ENCODE measurements around the gene ZNRF1. TPM values are rescaled to one million over a fixed set of nuclear protein-coding genes. Genes with fewer than 3 reads are reported as not detected.

The ZNRF1 gene
- total RNA-seq, 1 experiment from 2014 or later = 5.9 TPM

DNA sequence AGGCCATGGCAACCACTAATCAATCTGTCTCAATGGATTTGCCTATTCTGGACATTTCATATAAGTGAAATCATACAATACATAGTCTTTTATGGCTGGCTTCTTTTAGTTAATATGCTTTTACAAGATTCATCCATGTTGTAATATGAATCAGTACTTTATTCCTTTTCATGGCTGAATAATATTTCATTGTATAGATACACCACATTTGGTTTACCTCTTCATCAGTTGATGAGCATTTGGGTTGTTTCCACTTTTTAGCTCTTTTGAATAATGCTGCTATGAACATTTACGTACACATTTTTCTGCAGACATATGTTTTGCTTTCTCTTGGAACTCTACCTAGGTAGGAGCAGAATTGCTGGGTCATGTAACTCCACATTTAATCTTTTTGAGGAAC lies 2.8 kb upstream of the ZNRF1 start:
- Histone ChIP-seq H3K27me3 (ENCODE audit: low read length) (no peaks in the 10 kb centered on the region), H3K4me1 (ENCODE audit: low read length) (peaks cover 17% of the 10 kb centered on the region), H3K79me2 (ENCODE audit: low read length) (no peaks in the 10 kb centered on the region), H3K9me2 (replicated peaks; ENCODE audit: insufficient read depth, low read length) (no peaks in the 10 kb centered on the region), H4K20me1 (ENCODE audit: insufficient read depth, low read depth, low read length) (0 out of 2 replicates have a peak, but pooled peaks cover 6% of the 10 kb centered on the region), H3K4me3 (ENCODE audit: low read length) (no peak overlapping the region), H3K9me3 (ENCODE audit: low read length) (no peaks in the 10 kb centered on the region), H2AFZ (ENCODE audit: low read length) (no peak overlapping the region), H3K27ac (ENCODE audit: low read length) (no peak overlapping the region), H3K4me2 (ENCODE audit: low read depth, low read length, poor library complexity, severe bottlenecking) (no peak overlapping the region), H3K9ac (ENCODE audit: low read length) (no peak overlapping the region), H3K36me3 (ENCODE audit: insufficient read depth, low read length) (no peaks in the 10 kb centered on the region)
- no peak for DNase-seq

DNA sequence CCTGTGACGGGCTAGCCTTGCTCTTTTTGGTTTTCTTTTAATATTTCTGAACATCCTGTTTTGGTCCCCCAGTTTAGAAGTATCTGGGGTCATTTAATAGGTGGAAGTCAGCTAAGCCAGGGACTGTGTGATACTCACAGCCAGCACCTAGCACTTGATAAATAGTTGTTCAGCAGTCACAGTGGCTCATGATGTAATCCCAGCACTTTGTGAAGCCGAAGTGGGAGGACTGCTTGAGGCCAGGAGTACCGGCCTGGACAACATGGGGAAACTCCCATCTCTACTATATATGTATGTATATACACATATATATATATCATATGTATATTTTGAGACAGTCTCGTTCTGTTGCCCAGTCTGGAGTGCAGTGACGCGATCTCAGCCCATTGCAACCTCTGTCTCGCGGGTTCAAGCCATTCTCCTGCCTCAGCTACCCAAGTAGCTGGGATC lies 1.8 kb upstream of the ZNRF1 start:
- Histone ChIP-seq H2AFZ (ENCODE audit: low read length) (no peak overlapping the region), H3K27ac (ENCODE audit: low read length) (no peak overlapping the region), H3K9me3 (ENCODE audit: low read length) (no peaks in the 10 kb centered on the region), H4K20me1 (ENCODE audit: insufficient read depth, low read depth, low read length) (peaks cover 6% of the 10 kb centered on the region; the same call in 1 of the 2 replicates), H3K4me3 (ENCODE audit: low read length) (no peak overlapping the region), H3K36me3 (ENCODE audit: insufficient read depth, low read length) (no peaks in the 10 kb centered on the region), H3K9ac (ENCODE audit: low read length) (no peak overlapping the region), H3K27me3 (ENCODE audit: low read length) (no peaks in the 10 kb centered on the region), H3K79me2 (ENCODE audit: low read length) (no peaks in the 10 kb centered on the region), H3K4me1 (ENCODE audit: low read length) (peaks cover 17% of the 10 kb centered on the region), H3K9me2 (replicated peaks; ENCODE audit: insufficient read depth, low read length) (no peaks in the 10 kb centered on the region), H3K4me2 (ENCODE audit: low read depth, low read length, poor library complexity, severe bottlenecking) (no peak overlapping the region)
- no peak for DNase-seq

DNA sequence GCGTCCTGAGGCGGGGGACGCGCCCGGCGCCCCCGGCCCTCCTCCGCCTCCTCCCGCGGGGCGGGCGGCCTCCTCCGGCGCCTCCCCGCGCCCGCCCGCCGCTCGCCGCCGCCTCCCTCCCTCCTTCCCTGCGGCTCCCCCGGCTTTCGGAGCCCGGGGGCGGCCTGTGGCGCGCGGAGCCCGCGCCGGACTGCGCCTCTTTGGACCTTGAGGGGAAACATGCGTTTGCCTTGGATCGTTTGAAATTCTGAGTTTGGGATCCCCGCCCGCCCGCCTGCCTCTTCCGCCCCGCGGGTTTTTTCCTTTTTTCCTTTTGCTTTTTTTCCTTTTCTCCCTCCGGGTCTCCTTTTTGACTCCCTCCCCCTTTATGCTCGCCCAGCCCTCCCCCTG lies 390 bp downstream of the ZNRF1 start:
- Histone ChIP-seq H3K4me3 (ENCODE audit: low read length) (peak overlapping the region; percentile 69), H3K79me2 (ENCODE audit: low read length) (no peaks in the 10 kb centered on the region), H3K9me3 (ENCODE audit: low read length) (no peaks in the 10 kb centered on the region), H3K4me2 (ENCODE audit: low read depth, low read length, poor library complexity, severe bottlenecking) (peak overlapping the region; percentile 67), H4K20me1 (ENCODE audit: insufficient read depth, low read depth, low read length) (peaks cover 6% of the 10 kb centered on the region; the same call in 1 of the 2 replicates), H3K4me1 (ENCODE audit: low read length) (peaks cover 17% of the 10 kb centered on the region), H3K27ac (ENCODE audit: low read length) (no peak overlapping the region), H3K9ac (ENCODE audit: low read length) (peak overlapping the region; percentile 70), H3K36me3 (ENCODE audit: insufficient read depth, low read length) (no peaks in the 10 kb centered on the region), H3K9me2 (replicated peaks; ENCODE audit: insufficient read depth, low read length) (no peaks in the 10 kb centered on the region), H3K27me3 (ENCODE audit: low read length) (no peaks in the 10 kb centered on the region), H2AFZ (ENCODE audit: low read length) (no peak overlapping the region)
- no peak for DNase-seq

DNA sequence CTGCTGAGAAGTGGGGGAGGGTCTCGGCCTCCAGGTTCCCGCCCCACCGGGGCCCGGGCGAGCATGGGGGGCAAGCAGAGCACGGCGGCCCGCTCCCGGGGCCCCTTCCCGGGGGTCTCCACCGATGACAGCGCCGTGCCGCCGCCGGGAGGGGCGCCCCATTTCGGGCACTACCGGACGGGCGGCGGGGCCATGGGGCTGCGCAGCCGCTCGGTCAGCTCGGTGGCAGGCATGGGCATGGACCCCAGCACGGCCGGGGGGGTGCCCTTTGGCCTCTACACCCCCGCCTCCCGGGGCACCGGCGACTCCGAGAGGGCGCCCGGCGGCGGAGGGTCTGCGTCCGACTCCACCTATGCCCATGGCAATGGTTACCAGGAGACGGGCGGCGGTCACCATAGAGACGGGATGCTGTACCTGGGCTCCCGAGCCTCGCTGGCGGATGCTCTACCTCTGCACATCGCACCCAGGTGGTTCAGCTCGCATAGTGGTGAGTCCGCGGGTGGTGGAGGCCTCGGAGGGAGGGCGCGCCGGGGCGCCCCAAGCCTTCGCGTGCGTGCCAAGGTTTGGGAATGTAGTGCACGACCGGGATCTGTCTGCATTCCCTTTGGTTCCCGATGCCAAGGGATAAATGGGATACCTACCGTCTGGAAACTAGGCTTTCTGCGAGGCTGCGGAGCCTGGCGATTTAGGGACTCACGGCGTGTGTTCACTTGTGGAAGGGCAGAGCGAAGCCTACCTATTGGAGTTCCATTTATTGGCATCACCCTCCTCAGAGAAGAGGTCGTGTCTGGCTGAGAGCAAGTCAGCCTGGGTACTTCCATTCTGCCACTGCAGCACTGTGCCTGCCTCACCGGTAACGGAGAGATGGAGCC lies 1.0 kb downstream of the ZNRF1 start:
- no peak for DNase-seq

DNA sequence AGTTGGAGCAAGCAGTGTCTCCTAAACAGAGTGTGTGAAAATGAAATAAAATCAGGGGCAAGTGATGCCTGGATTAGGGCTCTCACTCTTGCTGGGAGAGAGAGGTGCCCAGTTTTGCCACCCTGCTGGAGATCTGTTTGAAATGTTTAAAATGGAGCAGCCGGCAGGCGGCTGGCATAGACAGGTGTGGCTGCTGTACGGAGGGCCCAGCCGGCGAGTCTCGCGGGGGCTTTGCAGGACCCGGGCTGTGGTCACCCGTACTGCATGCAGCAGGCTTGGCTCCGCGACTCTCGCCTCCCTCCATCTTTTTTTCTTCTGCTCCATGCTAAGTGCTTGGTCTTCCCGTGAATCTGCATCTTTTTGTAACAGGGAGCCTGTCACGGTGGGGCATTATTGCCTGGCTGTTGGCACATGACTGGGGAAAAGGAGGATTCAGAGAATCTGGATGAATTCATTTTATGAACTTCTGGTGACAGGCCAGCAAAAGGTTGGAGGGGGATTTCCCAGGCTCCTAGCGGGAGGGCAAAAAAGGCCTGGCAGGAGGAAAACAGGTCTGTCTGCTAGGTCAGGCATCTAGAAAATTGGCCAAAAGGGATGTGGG lies 1.8 kb downstream of the ZNRF1 start:
- DNase-seq = no peak
- Histone ChIP-seq H3K9ac (ENCODE audit: low read length) (no peak overlapping the region), H2AFZ (ENCODE audit: low read length) (no peak overlapping the region), H3K4me1 (ENCODE audit: low read length) (peaks cover 17% of the 10 kb centered on the region), H3K27me3 (ENCODE audit: low read length) (no peaks in the 10 kb centered on the region), H3K4me3 (ENCODE audit: low read length) (no peak overlapping the region), H3K9me3 (ENCODE audit: low read length) (no peaks in the 10 kb centered on the region), H3K9me2 (replicated peaks; ENCODE audit: insufficient read depth, low read length) (no peaks in the 10 kb centered on the region), H3K4me2 (ENCODE audit: low read depth, low read length, poor library complexity, severe bottlenecking) (peak overlapping the region; percentile 67), H3K79me2 (ENCODE audit: low read length) (no peaks in the 10 kb centered on the region), H3K27ac (ENCODE audit: low read length) (no peak overlapping the region), H3K36me3 (ENCODE audit: insufficient read depth, low read length) (no peaks in the 10 kb centered on the region), H4K20me1 (ENCODE audit: insufficient read depth, low read depth, low read length) (peaks cover 6% of the 10 kb centered on the region; the same call in 1 of the 2 replicates)

More for the DNA sequence above, 1.0 kb downstream of the ZNRF1 start:
- H3K4me3 ChIP-seq (ENCODE audit: low read length) = peak overlapping the region; percentile 69
- H3K9me3 ChIP-seq (ENCODE audit: low read length) = no peaks in the 10 kb centered on the region
- peak overlapping the region; percentile 67 for H3K4me2 ChIP-seq (ENCODE audit: low read depth, low read length, poor library complexity, severe bottlenecking)
- H4K20me1 ChIP-seq (ENCODE audit: insufficient read depth, low read depth, low read length) = peaks cover 6% of the 10 kb centered on the region; the same call in 1 of the 2 replicates
- H3K79me2 ChIP-seq (ENCODE audit: low read length) = no peaks in the 10 kb centered on the region
- no peak overlapping the region for H2AFZ ChIP-seq (ENCODE audit: low read length)
- H3K27ac ChIP-seq (ENCODE audit: low read length) = no peak overlapping the region
- H3K27me3 ChIP-seq (ENCODE audit: low read length) = no peaks in the 10 kb centered on the region
- H3K9ac ChIP-seq (ENCODE audit: low read length) = peak overlapping the region; percentile 70
- H3K36me3 ChIP-seq (ENCODE audit: insufficient read depth, low read length) = no peaks in the 10 kb centered on the region
- H3K4me1 ChIP-seq (ENCODE audit: low read length) = peaks cover 17% of the 10 kb centered on the region
- H3K9me2 ChIP-seq (replicated peaks; ENCODE audit: insufficient read depth, low read length) = no peaks in the 10 kb centered on the region

DNA sequence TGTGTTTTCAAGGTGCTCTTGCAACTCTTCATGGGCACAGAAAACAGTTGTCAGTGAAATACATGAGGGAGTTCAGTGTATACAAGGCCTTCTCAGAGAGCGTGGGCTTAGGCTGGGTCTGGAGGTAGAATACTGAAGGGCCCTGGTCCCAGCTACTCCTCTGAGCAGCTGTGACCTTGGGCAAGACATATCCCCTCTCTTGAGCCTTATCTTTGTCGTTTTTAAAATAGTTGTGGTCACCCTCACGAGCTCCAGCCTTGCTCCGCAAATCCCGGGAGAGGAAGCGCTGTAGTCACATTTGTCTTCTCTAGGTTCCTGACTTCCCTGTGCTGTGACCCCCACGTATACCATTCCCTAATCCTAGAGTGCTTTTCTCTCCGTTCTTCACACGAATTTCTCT lies 3.6 kb downstream of the ZNRF1 start:
- Histone ChIP-seq H3K79me2 (ENCODE audit: low read length) (no peaks in the 10 kb centered on the region), H4K20me1 (ENCODE audit: insufficient read depth, low read depth, low read length) (peaks cover 6% of the 10 kb centered on the region; the same call in 1 of the 2 replicates), H2AFZ (ENCODE audit: low read length) (no peak overlapping the region), H3K27ac (ENCODE audit: low read length) (no peak overlapping the region), H3K9me2 (replicated peaks; ENCODE audit: insufficient read depth, low read length) (no peaks in the 10 kb centered on the region), H3K9ac (ENCODE audit: low read length) (no peak overlapping the region), H3K4me2 (ENCODE audit: low read depth, low read length, poor library complexity, severe bottlenecking) (no peak overlapping the region), H3K9me3 (ENCODE audit: low read length) (no peaks in the 10 kb centered on the region), H3K4me1 (ENCODE audit: low read length) (peaks cover 17% of the 10 kb centered on the region), H3K27me3 (ENCODE audit: low read length) (no peaks in the 10 kb centered on the region), H3K4me3 (ENCODE audit: low read length) (no peak overlapping the region), H3K36me3 (ENCODE audit: insufficient read depth, low read length) (no peaks in the 10 kb centered on the region)
- DNase-seq = no peak

DNA sequence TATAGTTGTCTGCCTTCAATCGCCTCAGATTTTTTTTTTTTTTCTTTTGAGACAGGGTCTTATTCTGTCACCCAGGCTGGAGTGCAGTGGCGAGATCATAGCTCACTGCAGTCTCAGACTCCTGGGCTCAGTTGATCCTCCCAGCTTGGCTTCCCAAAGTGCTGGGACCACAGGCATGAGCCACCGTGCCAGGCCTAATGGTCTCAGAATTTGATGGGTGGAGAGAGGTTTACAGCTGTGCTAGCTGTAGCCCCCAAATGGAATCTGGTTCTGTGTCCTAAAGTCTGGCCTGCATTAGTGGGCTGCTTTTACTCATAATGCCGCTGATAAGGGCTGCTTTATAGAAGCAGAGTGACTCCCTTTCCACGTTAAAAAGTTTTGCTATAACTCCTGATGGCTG lies 5.1 kb downstream of the ZNRF1 start:
- Histone ChIP-seq H3K27me3 (ENCODE audit: low read length) (no peaks in the 10 kb centered on the region), H3K4me1 (ENCODE audit: low read length) (peaks cover 10% of the 10 kb centered on the region), H3K4me2 (ENCODE audit: low read depth, low read length, poor library complexity, severe bottlenecking) (no peak overlapping the region), H3K9me2 (replicated peaks; ENCODE audit: insufficient read depth, low read length) (no peaks in the 10 kb centered on the region), H3K36me3 (ENCODE audit: insufficient read depth, low read length) (no peaks in the 10 kb centered on the region), H3K9me3 (ENCODE audit: low read length) (no peaks in the 10 kb centered on the region), H2AFZ (ENCODE audit: low read length) (no peak overlapping the region), H3K9ac (ENCODE audit: low read length) (no peak overlapping the region), H3K79me2 (ENCODE audit: low read length) (no peaks in the 10 kb centered on the region), H3K4me3 (ENCODE audit: low read length) (no peak overlapping the region), H4K20me1 (ENCODE audit: insufficient read depth, low read depth, low read length) (peaks cover 6% of the 10 kb centered on the region; the same call in 1 of the 2 replicates), H3K27ac (ENCODE audit: low read length) (no peak overlapping the region)
- DNase-seq = no peak

DNA sequence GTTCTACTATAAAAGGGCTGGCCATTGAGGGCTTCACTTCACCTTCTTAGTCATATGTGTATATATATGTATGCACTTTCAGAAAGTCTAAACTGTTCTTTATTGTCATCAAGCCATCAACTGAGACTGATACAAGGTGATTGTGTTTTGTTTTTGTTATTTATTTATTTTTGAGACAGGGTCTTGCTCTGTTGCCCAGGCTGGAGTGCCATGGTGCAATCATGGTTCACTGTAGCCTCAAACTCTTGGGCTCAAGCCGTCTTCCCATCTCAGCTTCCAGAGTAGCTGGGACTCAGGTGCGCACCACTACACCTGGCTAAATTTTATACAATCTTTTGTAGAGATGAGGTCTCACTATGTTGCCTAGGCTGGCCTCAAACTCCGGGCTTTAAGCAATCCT lies 5.6 kb downstream of the ZNRF1 start:
- Histone ChIP-seq H3K36me3 (ENCODE audit: insufficient read depth, low read length) (no peaks in the 10 kb centered on the region), H3K27me3 (ENCODE audit: low read length) (no peaks in the 10 kb centered on the region), H3K4me2 (ENCODE audit: low read depth, low read length, poor library complexity, severe bottlenecking) (no peak overlapping the region), H3K4me3 (ENCODE audit: low read length) (no peak overlapping the region), H3K9me3 (ENCODE audit: low read length) (no peaks in the 10 kb centered on the region), H3K9me2 (replicated peaks; ENCODE audit: insufficient read depth, low read length) (no peaks in the 10 kb centered on the region), H3K27ac (ENCODE audit: low read length) (no peak overlapping the region), H3K9ac (ENCODE audit: low read length) (no peak overlapping the region), H2AFZ (ENCODE audit: low read length) (no peak overlapping the region), H3K79me2 (ENCODE audit: low read length) (no peaks in the 10 kb centered on the region), H3K4me1 (ENCODE audit: low read length) (peaks cover 7% of the 10 kb centered on the region), H4K20me1 (ENCODE audit: insufficient read depth, low read depth, low read length) (peaks cover 6% of the 10 kb centered on the region; the same call in 1 of the 2 replicates)
- DNase-seq = no peak

Data from Karpas-422 (cell line).